ENCODE measurements around the gene TMPRSS2. TPM values are rescaled to one million over a fixed set of nuclear protein-coding genes. Genes with fewer than 3 reads are reported as not detected.

Gene TMPRSS2
- total RNA-seq, 2 experiments from 2014 or later: not detected

DNA sequence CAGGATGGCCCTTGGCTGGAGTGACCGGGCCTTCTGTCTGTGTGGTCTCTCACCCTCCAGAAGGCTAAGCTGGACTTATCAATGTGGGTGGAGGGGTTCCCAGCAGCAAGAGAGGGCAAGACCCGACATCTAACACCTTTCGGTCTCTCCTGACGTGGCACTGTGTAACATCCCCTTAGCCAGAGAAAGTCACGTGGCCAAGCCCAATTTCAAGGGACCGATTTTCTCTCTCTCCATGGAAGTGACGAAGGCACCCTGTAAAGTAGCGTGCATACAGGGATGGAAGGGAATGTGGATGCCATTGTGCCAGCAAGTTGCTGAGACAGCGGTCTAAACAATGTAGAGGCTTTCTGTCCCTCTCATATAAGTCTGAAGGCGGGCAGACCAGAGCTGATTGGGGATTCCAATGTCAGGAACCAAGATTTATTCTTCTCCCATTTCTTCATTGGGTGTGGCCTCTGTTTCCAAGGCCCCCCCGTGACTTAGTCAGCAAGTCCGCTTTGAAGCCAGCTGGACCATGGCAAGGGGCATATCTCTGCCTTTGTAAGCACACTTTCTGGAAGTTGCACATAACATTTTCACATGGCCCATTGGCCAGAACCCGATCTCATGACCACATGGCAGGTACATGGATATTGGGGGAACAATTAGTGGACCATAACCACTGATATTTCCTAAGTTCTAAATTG is 69.4 kb downstream of the TMPRSS2 start:
- POLR2A ChIA-PET: no interaction called here
- H3K4me3 Mint-ChIP-seq: no peak overlapping the region
- H3K9me3 Mint-ChIP-seq: peaks cover 15% of the 10 kb centered on the region
- no peak for DNase-seq
- peaks cover 63% of the 10 kb centered on the region for H3K36me3 Mint-ChIP-seq
- no peaks in the 10 kb centered on the region for H3K27me3 Mint-ChIP-seq
- CTCF ChIA-PET: interaction anchor here (1.3 kb wide), 1 partner anchor 155 kb away, joined by 4 read pairs; no protein-coding TSS in a partner anchor
- peaks cover 2% of the 10 kb centered on the region for H3K4me1 Mint-ChIP-seq (ENCODE audit: low read depth)
- H3K27ac Mint-ChIP-seq: no peak overlapping the region
- intact Hi-C loops (cut with micrococcal nuclease): no loop called here

DNA sequence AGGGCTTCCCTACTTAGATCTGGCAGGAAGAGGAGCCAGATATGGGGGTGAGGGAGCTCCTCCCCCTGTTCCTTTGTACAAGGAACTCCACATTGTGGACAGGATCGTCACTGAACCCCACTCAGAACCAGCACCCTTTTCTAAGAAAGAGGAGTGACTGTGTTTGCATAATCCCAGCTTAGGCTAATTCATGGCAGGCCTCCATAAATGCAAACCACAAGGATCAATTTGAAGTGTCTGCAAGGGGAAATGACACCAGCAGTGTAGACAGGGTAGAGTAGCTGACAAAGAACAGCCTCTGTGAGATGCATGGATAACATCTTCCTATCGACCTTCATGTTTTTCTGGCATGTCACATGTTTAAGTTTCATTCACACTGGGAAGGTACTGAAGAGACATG is 70.2 kb downstream of the TMPRSS2 start:
- peaks cover 2% of the 10 kb centered on the region for H3K4me1 Mint-ChIP-seq (ENCODE audit: low read depth)
- intact Hi-C loops (cut with micrococcal nuclease): no loop called here
- H3K4me3 Mint-ChIP-seq: no peak overlapping the region
- ChIA-PET CTCF (interaction anchor here (1.3 kb wide), 1 partner anchor 154 kb away, joined by 4 read pairs; no protein-coding TSS in a partner anchor), POLR2A (no interaction called here)
- H3K27me3 Mint-ChIP-seq: no peaks in the 10 kb centered on the region
- peak overlapping the region; percentile 8 for H3K27ac Mint-ChIP-seq
- no peak for DNase-seq
- peaks cover 67% of the 10 kb centered on the region for H3K36me3 Mint-ChIP-seq
- H3K9me3 Mint-ChIP-seq: peaks cover 15% of the 10 kb centered on the region

DNA sequence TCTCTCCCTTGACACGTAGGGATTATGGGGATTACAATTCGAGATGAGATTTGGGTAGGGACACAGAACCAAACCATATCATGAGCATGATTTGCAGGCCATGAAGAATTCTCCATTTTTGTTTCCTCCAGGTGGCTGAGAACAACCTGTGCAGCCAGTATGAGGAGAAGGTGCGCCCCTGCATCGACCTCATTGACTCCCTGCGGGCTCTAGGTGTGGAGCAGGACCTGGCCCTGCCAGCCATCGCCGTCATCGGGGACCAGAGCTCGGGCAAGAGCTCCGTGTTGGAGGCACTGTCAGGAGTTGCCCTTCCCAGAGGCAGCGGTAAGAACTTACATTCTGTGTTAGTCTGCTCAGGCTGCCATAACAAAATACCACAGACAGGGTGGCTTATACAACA is 72.3 kb downstream of the TMPRSS2 start:
- CTCF ChIA-PET: no interaction called here
- H3K27ac Mint-ChIP-seq: no peak overlapping the region
- H3K36me3 Mint-ChIP-seq: peaks cover 70% of the 10 kb centered on the region
- no peak overlapping the region for H3K4me3 Mint-ChIP-seq
- intact Hi-C loops (cut with micrococcal nuclease): no loop called here
- POLR2A ChIA-PET: no interaction called here
- H3K27me3 Mint-ChIP-seq: no peaks in the 10 kb centered on the region
- peaks cover 2% of the 10 kb centered on the region for H3K4me1 Mint-ChIP-seq (ENCODE audit: low read depth)
- DNase-seq: no peak
- H3K9me3 Mint-ChIP-seq: peaks cover 15% of the 10 kb centered on the region

DNA sequence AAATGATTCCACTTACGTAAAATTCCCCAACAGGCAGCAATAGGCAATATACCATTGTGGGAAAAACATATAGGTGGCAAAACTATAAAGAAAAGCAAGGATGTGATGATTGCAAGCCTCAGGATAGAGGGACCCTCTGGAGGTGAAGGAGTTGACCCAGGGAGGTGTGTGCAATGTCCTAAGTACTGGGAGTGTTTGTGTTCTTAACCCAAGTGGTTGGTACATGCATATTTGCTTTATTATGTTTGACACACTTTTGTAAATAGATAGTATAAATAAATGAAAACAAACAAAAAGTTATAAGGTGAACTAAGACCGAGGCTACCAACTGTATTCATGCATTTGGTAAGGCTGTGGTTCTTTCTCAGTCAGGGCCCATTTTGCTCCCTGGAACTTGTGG is 74.4 kb downstream of the TMPRSS2 start:
- peaks cover 15% of the 10 kb centered on the region for H3K9me3 Mint-ChIP-seq
- DNase-seq: no peak
- no peak overlapping the region for H3K4me3 Mint-ChIP-seq
- H3K4me1 Mint-ChIP-seq (ENCODE audit: low read depth): peaks cover 2% of the 10 kb centered on the region
- POLR2A ChIA-PET: no interaction called here
- H3K27me3 Mint-ChIP-seq: no peaks in the 10 kb centered on the region
- H3K36me3 Mint-ChIP-seq: peaks cover 68% of the 10 kb centered on the region
- CTCF ChIA-PET: no interaction called here
- H3K27ac Mint-ChIP-seq: no peak overlapping the region
- intact Hi-C loops (cut with micrococcal nuclease): no loop called here

DNA sequence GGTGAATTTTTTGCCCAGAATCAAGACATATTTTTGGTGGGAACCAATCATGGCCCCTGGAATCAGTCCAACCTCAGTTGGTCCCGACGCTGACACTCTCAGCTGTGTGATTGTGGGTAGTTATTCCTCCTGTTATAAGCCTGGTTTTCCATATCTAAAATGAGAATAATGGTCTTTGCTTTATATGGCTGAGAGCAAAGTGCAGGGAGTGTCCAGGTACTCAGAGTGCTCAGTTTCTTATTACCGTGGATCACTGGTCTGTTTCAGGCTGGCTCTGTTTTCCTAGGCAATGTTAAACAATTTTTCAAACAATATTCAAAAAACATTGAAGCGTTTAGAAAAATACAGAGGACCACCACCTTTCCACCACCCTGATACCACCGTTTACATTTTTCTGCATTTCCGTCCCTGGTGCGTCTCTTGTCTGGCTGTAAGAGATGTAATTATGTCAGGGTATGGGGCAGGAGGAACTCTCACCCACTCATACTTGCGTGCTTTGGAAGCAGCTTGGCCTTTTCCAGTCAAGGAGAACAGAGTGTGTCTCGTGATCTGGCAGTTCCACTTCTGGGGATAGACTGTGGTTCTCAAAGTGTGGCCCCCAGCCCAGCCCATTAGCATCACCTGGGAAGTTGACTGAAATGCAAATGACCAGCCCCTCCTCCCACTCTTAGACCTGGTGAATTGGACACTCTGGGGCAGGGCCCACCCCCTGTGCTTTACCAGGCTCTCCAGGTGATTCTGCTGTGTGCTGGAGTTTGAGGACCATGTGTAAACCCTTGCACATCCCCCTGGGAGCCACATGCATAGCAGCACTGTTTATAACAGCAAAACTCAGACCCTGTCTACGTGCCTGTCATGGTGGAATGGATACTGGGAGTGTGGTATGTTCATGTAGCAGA is 75.1 kb downstream of the TMPRSS2 start:
- ChIA-PET POLR2A (no interaction called here), CTCF (no interaction called here)
- intact Hi-C loops (cut with micrococcal nuclease): no loop called here
- peaks cover 15% of the 10 kb centered on the region for H3K9me3 Mint-ChIP-seq
- no peak overlapping the region for H3K4me3 Mint-ChIP-seq
- no peak overlapping the region for H3K27ac Mint-ChIP-seq
- peaks cover 71% of the 10 kb centered on the region for H3K36me3 Mint-ChIP-seq
- no peaks in the 10 kb centered on the region for H3K27me3 Mint-ChIP-seq
- no peak for DNase-seq
- H3K4me1 Mint-ChIP-seq (ENCODE audit: low read depth): peaks cover 3% of the 10 kb centered on the region

DNA sequence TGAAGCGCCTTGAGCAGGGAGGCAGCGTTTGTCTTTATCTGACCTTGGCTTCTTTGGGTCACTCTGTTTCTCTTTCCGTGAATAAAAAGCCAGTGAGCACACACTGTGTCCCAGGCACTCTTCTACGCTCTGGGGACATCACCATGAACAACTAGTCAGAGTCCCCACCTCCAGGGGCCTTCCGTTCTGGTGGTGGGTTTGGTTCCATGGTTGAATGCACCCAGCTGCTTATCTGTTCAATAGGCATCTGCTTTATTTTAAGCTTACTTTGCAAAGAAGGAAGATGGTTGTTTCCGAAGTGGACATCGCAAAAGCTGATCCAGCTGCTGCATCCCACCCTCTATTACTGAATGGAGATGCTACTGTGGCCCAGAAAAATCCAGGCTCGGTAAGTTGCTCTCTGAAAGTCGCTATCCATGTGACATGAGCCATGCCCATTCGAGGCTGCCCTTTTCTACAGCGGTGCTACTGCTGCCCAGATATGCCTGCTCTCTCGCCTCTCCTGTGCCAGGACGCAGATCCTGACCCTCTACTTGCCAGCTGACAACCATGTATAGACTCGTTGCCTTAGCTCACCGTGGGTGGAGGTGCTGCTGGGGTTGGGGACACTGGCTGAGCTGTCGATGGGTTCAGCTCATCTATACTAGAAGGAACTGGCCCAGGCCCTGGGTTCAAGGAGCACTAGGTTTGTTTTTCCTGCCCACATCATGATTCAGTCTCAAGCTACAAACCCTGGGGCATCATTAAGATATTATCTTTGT is 76.0 kb downstream of the TMPRSS2 start:
- Mint-ChIP-seq H3K27ac (no peak overlapping the region), H3K27me3 (no peaks in the 10 kb centered on the region), H3K4me1 (ENCODE audit: low read depth) (peaks cover 11% of the 10 kb centered on the region), H3K4me3 (no peak overlapping the region), H3K36me3 (peaks cover 71% of the 10 kb centered on the region), H3K9me3 (peaks cover 15% of the 10 kb centered on the region)
- intact Hi-C loops (cut with micrococcal nuclease): no loop called here
- CTCF ChIA-PET: no interaction called here
- DNase-seq: no peak
- POLR2A ChIA-PET: no interaction called here

DNA sequence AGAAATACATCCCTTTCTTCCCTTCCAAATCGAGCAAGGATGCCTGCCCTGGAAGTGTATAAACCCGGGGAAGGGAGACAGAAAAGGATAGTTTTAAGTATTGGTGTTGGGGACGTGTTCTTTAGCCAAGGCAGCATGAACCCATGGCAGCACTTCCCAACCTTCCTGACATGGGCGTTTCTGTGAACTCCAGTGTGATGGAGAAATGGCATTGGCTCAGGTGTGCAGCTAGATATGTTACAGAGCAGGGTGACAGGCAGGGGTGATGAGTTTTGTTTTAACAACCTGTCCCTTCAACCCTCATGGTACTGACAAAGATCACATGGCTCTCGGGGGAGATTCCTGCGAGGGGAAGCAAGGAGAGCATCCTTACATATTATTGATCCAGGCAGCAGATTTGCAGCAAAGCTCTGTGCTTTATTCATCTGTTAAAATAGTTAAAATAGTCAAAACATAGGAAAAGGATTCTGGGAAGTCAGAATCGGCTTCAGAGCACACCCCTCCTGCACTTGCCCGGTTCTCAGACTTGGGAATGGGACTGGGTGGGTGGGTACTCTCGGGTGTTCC is 78.0 kb downstream of the TMPRSS2 start:
- H3K36me3 Mint-ChIP-seq: peaks cover 55% of the 10 kb centered on the region
- ChIA-PET POLR2A (no interaction called here), CTCF (no interaction called here)
- peaks cover 23% of the 10 kb centered on the region for H3K4me1 Mint-ChIP-seq (ENCODE audit: low read depth)
- no peak for DNase-seq
- H3K4me3 Mint-ChIP-seq: no peak overlapping the region
- peaks cover 11% of the 10 kb centered on the region for H3K9me3 Mint-ChIP-seq
- H3K27ac Mint-ChIP-seq: no peak overlapping the region
- no peaks in the 10 kb centered on the region for H3K27me3 Mint-ChIP-seq
- intact Hi-C loops (cut with micrococcal nuclease): no loop called here

DNA sequence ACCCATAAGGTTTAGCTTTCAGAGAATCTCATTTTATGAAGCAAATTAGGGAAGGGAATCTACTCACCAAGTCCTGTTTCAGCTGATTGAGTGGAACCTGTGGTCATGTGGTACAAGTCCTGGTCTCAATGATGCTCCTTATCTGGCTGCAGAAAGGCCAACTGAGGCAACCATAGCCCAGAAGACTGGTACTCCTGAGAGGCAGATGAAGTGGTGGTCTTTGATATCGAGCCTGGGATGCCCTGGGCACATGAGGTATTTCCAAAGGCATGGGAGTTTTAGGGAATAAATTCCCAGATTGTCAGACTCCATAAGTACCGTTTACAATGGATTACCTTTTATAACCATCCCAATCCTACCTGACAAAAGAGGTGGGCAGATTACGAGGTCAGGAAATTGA is 78.7 kb downstream of the TMPRSS2 start:
- Mint-ChIP-seq H3K9me3 (peaks cover 4% of the 10 kb centered on the region), H3K36me3 (peaks cover 48% of the 10 kb centered on the region), H3K27me3 (no peaks in the 10 kb centered on the region), H3K27ac (no peak overlapping the region), H3K4me1 (ENCODE audit: low read depth) (peaks cover 24% of the 10 kb centered on the region), H3K4me3 (no peak overlapping the region)
- intact Hi-C loops (cut with micrococcal nuclease): no loop called here
- DNase-seq: no peak
- CTCF ChIA-PET: no interaction called here
- POLR2A ChIA-PET: no interaction called here

DNA sequence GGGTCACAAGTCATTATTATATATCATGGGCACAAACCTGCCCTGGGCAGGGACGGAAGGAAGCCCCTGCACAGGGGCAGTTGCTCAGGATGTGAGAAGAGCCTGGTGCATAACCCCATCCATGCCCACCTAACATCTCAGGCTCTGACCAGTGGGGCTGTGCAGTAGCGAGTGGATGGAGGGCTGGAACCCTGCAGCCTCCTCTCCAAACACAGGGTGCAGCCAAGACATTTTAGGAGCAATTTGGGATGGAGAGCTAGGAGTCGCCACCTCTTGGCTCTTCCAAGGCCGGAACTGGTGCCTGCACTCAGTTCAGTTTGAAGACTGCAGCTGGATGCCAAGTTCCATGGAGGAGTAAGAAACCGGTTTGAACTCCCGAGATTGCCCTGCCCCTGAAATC is 79.1 kb downstream of the TMPRSS2 start:
- ChIA-PET CTCF (no interaction called here), POLR2A (no interaction called here)
- Mint-ChIP-seq H3K36me3 (peaks cover 46% of the 10 kb centered on the region), H3K4me3 (no peak overlapping the region), H3K9me3 (peaks cover 1% of the 10 kb centered on the region), H3K27ac (no peak overlapping the region), H3K27me3 (no peaks in the 10 kb centered on the region), H3K4me1 (ENCODE audit: low read depth) (peaks cover 24% of the 10 kb centered on the region)
- intact Hi-C loops (cut with micrococcal nuclease): no loop called here
- DNase-seq: no peak

DNA sequence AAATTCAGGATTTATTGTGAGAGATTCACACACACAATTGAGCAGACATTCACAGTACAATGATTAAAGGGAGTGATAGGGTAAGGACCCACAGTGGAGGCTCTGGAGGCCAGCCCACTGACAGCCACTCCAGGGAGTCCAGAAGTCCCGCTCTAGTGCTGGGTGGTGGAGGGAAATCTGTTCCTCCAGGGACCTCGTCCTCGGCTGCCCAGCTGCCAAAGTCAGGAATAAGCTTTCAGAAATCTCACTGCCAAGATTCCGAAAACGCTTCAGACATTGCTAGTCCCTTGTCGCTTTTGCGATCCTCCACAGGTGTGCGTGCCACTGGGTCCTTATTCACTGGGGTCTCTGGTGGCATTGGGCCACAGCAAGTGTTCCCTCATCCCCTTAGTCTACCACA is 79.6 kb downstream of the TMPRSS2 start:
- peaks cover 41% of the 10 kb centered on the region for H3K36me3 Mint-ChIP-seq
- intact Hi-C loops (cut with micrococcal nuclease): no loop called here
- no peaks in the 10 kb centered on the region for H3K9me3 Mint-ChIP-seq
- H3K4me3 Mint-ChIP-seq: peak overlapping the region; percentile 92
- DNase-seq: no peak
- no peaks in the 10 kb centered on the region for H3K27me3 Mint-ChIP-seq
- CTCF ChIA-PET: no interaction called here
- peaks cover 24% of the 10 kb centered on the region for H3K4me1 Mint-ChIP-seq (ENCODE audit: low read depth)
- POLR2A ChIA-PET: no interaction called here
- peak overlapping the region; percentile 56 for H3K27ac Mint-ChIP-seq

DNA sequence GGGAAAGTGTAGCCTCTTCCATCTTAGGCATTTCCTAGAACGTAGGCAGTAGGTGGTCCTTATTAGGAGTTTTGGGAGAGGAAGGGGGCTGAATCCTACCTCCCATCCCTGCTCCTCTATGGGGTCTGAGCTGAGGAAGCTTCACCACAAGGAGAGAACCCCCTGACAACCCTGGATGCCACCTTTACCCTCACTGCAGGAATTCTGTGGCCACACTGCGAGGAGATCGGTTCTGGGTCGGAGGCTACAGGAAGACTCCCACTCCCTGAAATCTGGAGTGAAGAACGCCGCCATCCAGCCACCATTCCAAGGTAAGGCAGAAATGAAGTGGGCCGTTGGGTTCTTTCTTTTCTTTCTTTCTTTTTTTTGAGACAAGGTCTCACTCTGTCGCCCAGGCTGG is 80.4 kb downstream of the TMPRSS2 start:
- intact Hi-C loops (cut with micrococcal nuclease): no loop called here
- POLR2A ChIA-PET: interaction anchor here (1.2 kb wide), 2 partner anchors 9 to 65 kb away, joined by 3 read pairs; partner anchors contain the start of gene MX2
- H3K4me1 Mint-ChIP-seq (ENCODE audit: low read depth): peaks cover 27% of the 10 kb centered on the region

More for the DNA sequence above, 80.4 kb downstream of the TMPRSS2 start:
- no peaks in the 10 kb centered on the region for H3K27me3 Mint-ChIP-seq
- H3K9me3 Mint-ChIP-seq: no peaks in the 10 kb centered on the region
- CTCF ChIA-PET: no interaction called here
- peak overlapping the region; percentile 92 for H3K4me3 Mint-ChIP-seq
- no peak for DNase-seq
- H3K36me3 Mint-ChIP-seq: peaks cover 33% of the 10 kb centered on the region
- H3K27ac Mint-ChIP-seq: no peak overlapping the region
